Measurements from ENCODE around the gene ATP8B1.

GRCh38 chr18:57657542-57657941 is 145.6 kb downstream of the ATP8B1 start:
- TF ChIP-seq, protein P1, sequence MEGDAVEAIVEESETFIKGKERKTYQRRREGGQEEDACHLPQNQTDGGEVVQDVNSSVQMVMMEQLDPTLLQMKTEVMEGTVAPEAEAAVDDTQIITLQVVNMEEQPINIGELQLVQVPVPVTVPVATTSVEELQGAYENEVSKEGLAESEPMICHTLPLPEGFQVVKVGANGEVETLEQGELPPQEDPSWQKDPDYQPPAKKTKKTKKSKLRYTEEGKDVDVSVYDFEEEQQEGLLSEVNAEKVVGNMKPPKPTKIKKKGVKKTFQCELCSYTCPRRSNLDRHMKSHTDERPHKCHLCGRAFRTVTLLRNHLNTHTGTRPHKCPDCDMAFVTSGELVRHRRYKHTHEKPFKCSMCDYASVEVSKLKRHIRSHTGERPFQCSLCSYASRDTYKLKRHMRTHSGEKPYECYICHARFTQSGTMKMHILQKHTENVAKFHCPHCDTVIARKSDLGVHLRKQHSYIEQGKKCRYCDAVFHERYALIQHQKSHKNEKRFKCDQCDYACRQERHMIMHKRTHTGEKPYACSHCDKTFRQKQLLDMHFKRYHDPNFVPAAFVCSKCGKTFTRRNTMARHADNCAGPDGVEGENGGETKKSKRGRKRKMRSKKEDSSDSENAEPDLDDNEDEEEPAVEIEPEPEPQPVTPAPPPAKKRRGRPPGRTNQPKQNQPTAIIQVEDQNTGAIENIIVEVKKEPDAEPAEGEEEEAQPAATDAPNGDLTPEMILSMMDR (IDR thresholded peaks at IDR 0.05), result no peak
- no peak for TF ChIP-seq POLR2A (IDR thresholded peaks at IDR 0.05)
